ENCODE measurements around the gene GTF3C5. TPM values are rescaled to one million over a fixed set of nuclear protein-coding genes. Genes with fewer than 3 reads are reported as not detected.

GTF3C5 gene
- total RNA-seq, 1 donor from 2014 or later, result 71.7 TPM

GRCh38 chr9:133005957-133006356 lies 24.8 kb upstream of the GTF3C5 start:
- Mint-ChIP-seq H3K36me3 (ENCODE audit: low read depth, unreplicated experiment) (no peaks in the 10 kb centered on the region), H3K27me3 (ENCODE audit: unreplicated experiment) (peaks cover 4% of the 10 kb centered on the region), H3K9me3 (ENCODE audit: unreplicated experiment) (no peaks in the 10 kb centered on the region), H3K4me1 (ENCODE audit: unreplicated experiment) (peaks cover 17% of the 10 kb centered on the region), H3K4me3 (ENCODE audit: unreplicated experiment) (no peak overlapping the region), H3K27ac (ENCODE audit: unreplicated experiment) (no peak overlapping the region)
- no peak for DNase-seq (ENCODE audit: low spot score)
- TF ChIP-seq CTCF (IDR thresholded peaks at IDR 0.05; ENCODE audit: unreplicated experiment), result no peak

GRCh38 chr9:133006731-133007352 lies 24.0 kb upstream of the GTF3C5 start:
- H3K9me3 Mint-ChIP-seq (ENCODE audit: unreplicated experiment), result no peaks in the 10 kb centered on the region
- TF ChIP-seq CTCF (IDR thresholded peaks at IDR 0.05; ENCODE audit: unreplicated experiment), result no peak

GRCh38 chr9:133008406-133008805 lies 22.4 kb upstream of the GTF3C5 start:
- H3K4me1 Mint-ChIP-seq (ENCODE audit: unreplicated experiment), result peaks cover 6% of the 10 kb centered on the region
- TF ChIP-seq CTCF (IDR thresholded peaks at IDR 0.05; ENCODE audit: unreplicated experiment), result no peak
- H3K27me3 Mint-ChIP-seq (ENCODE audit: unreplicated experiment), result peaks cover 4% of the 10 kb centered on the region
- no peaks in the 10 kb centered on the region for H3K36me3 Mint-ChIP-seq (ENCODE audit: low read depth, unreplicated experiment)
- DNase-seq (ENCODE audit: low spot score), result no peak
- H3K4me3 Mint-ChIP-seq (ENCODE audit: unreplicated experiment), result no peak overlapping the region
- H3K27ac Mint-ChIP-seq (ENCODE audit: unreplicated experiment), result no peak overlapping the region
- H3K9me3 Mint-ChIP-seq (ENCODE audit: unreplicated experiment), result no peaks in the 10 kb centered on the region

More at GRCh38 chr9:133006731-133007352, 24.0 kb upstream of the GTF3C5 start:
- Mint-ChIP-seq H3K27me3 (ENCODE audit: unreplicated experiment) (peaks cover 4% of the 10 kb centered on the region), H3K36me3 (ENCODE audit: low read depth, unreplicated experiment) (no peaks in the 10 kb centered on the region), H3K4me1 (ENCODE audit: unreplicated experiment) (peaks cover 17% of the 10 kb centered on the region), H3K27ac (ENCODE audit: unreplicated experiment) (no peak overlapping the region), H3K4me3 (ENCODE audit: unreplicated experiment) (peak overlapping the region; percentile 0)
- DNase-seq (ENCODE audit: low spot score), result no peak

- TF ChIP-seq CTCF (IDR thresholded peaks at IDR 0.05; ENCODE audit: unreplicated experiment), result no peak
- DNase-seq (ENCODE audit: low spot score), result no peak
- Mint-ChIP-seq H3K27me3 (ENCODE audit: unreplicated experiment) (peaks cover 4% of the 10 kb centered on the region), H3K27ac (ENCODE audit: unreplicated experiment) (no peak overlapping the region), H3K9me3 (ENCODE audit: unreplicated experiment) (no peaks in the 10 kb centered on the region), H3K4me3 (ENCODE audit: unreplicated experiment) (no peak overlapping the region), H3K4me1 (ENCODE audit: unreplicated experiment) (peaks cover 4% of the 10 kb centered on the region), H3K36me3 (ENCODE audit: low read depth, unreplicated experiment) (no peaks in the 10 kb centered on the region)
These were observed 22.0 kb upstream of the GTF3C5 start for GRCh38 chr9:133008824-133009223.

GRCh38 chr9:133009906-133010582 lies 20.8 kb upstream of the GTF3C5 start:
- no peaks in the 10 kb centered on the region for H3K4me1 Mint-ChIP-seq (ENCODE audit: unreplicated experiment)
- no peak for TF ChIP-seq CTCF (IDR thresholded peaks at IDR 0.05; ENCODE audit: unreplicated experiment)
- H3K27ac Mint-ChIP-seq (ENCODE audit: unreplicated experiment), result no peak overlapping the region
- no peak overlapping the region for H3K4me3 Mint-ChIP-seq (ENCODE audit: unreplicated experiment)
- H3K9me3 Mint-ChIP-seq (ENCODE audit: unreplicated experiment), result no peaks in the 10 kb centered on the region
- H3K36me3 Mint-ChIP-seq (ENCODE audit: low read depth, unreplicated experiment), result peaks cover 3% of the 10 kb centered on the region
- H3K27me3 Mint-ChIP-seq (ENCODE audit: unreplicated experiment), result peaks cover 4% of the 10 kb centered on the region
- DNase-seq (ENCODE audit: low spot score), result no peak

All from endothelial cell (in vitro differentiated cells).